HK-2 (cell line): ENCODE data around the gene TDRKH.

ENCODE experiments used
- DNase-seq: peaks from one replicate; pipeline ENCODE4 v3.0.0-alpha.2; 2018; ENCODE audit not compliant: unreplicated experiment

The TDRKH gene

GRCh38 chr1:151823175-151823574 is 32.9 kb upstream of the TDRKH start:
- no peak for DNase-seq

GRCh38 chr1:151822404-151822803 is 32.1 kb upstream of the TDRKH start:
- DNase-seq = no peak

GRCh38 chr1:151820940-151821339 is 30.6 kb upstream of the TDRKH start:
- no peak for DNase-seq

GRCh38 chr1:151819976-151820623 is 29.8 kb upstream of the TDRKH start:
- DNase-seq = no peak

GRCh38 chr1:151819227-151819835 is 29.0 kb upstream of the TDRKH start:
- DNase-seq = no peak

GRCh38 chr1:151817353-151817730 is 27.0 kb upstream of the TDRKH start:
- DNase-seq = no peak

- no peak for DNase-seq
Measured at GRCh38 chr1:151816548-151817352, 26.4 kb upstream of the TDRKH start.

GRCh38 chr1:151815716-151816327 is 25.5 kb upstream of the TDRKH start:
- no peak for DNase-seq

- DNase-seq = no peak
Measured at GRCh38 chr1:151814971-151815545, 24.8 kb upstream of the TDRKH start.

- no peak for DNase-seq
Measured at GRCh38 chr1:151814426-151814825, 24.1 kb upstream of the TDRKH start.

- no peak for DNase-seq
Measured at GRCh38 chr1:151813271-151813977, 23.1 kb upstream of the TDRKH start.

GRCh38 chr1:151811181-151811580 is 20.9 kb upstream of the TDRKH start:
- DNase-seq = no peak

GRCh38 chr1:151809985-151810556 is 19.8 kb upstream of the TDRKH start:
- no peak for DNase-seq

GRCh38 chr1:151809290-151809984 is 19.1 kb upstream of the TDRKH start:
- no peak for DNase-seq

GRCh38 chr1:151807766-151808165 is 17.5 kb upstream of the TDRKH start:
- no peak for DNase-seq

- DNase-seq = no peak
Measured at GRCh38 chr1:151807131-151807530, 16.8 kb upstream of the TDRKH start.

GRCh38 chr1:151806170-151806569 is 15.9 kb upstream of the TDRKH start:
- no peak for DNase-seq

- no peak for DNase-seq
Measured at GRCh38 chr1:151805066-151805820, 14.9 kb upstream of the TDRKH start, which contains the start of gene LINGO4. Gene LINGO4 (minus strand): TSS chr1:151805419. CDS start chr1:151802704, 2,715 bp downstream.

- DNase-seq = no peak
Measured at GRCh38 chr1:151803915-151804314, 13.6 kb upstream of the TDRKH start.

- no peak for DNase-seq
Measured at GRCh38 chr1:151803164-151803563, 12.9 kb upstream of the TDRKH start.
